IMR-90 (cell line): ENCODE results near the gene USPL1. TPM values are rescaled to one million over a fixed set of nuclear protein-coding genes. Genes with fewer than 3 reads are reported as not detected.

Source experiments
- ATAC-seq: fragments of 200-7000 bp; cut with Tn5 transposase; 2 replicates; pipeline ENCODE4 v1.9.1; 2020; ENCODE audit warnings: low read depth, mild to moderate bottlenecking, moderate library complexity
- BruUV-seq: library from RNA; stranded (reverse); fragments of 400-500 nt; replicated peaks from 2 replicates; lab custom pipeline; 2021; lab: Mats Ljungman, UMichigan
- CTCF ChIA-PET: fragments of 300-600 bp; formaldehyde crosslinking; extraction: SDS; loops from one replicate; lab custom pipeline; 2021; ENCODE audit warnings: antibody characterized with exemption; lab: Yijun Ruan, JAX
- POLR2A ChIA-PET: fragments of 300-600 bp; sonication (Branson Sonifier 250); formaldehyde crosslinking; loops from one replicate; lab custom pipeline; 2022; ENCODE audit warnings: antibody characterized with exemption; ENCODE audit not compliant: unreplicated experiment; lab: Charles Lee
- DNase-seq: peaks from one replicate; pipeline ENCODE4 v3.0.0; 2013
- H2AFZ ChIP-seq: replicated peaks from 2 replicates; pipeline ENCODE3; 2013; ENCODE audit warnings: low read length, mild to moderate bottlenecking; ENCODE audit not compliant: poor library complexity
- H2AK5ac ChIP-seq: 2 replicates; pipeline ENCODE4 v1.6.1; 2013; ENCODE audit warnings: low read depth, low read length, inconsistent platforms
- H2AK9ac ChIP-seq: replicated peaks from 2 replicates; pipeline ENCODE3; 2013; ENCODE audit warnings: mild to moderate bottlenecking, low read depth, low read length, moderate library complexity; ENCODE audit not compliant: poor library complexity
- H2BK120ac ChIP-seq: 2 replicates; pipeline ENCODE4 v1.6.1; 2013; ENCODE audit warnings: low read depth, low read length, inconsistent platforms
- H2BK15ac ChIP-seq: 3 replicates; pipeline ENCODE4 v1.6.1; 2013; ENCODE audit warnings: low read depth, low read length, inconsistent platforms
- H2BK20ac ChIP-seq: 2 replicates; pipeline ENCODE4 v1.6.1; 2013; ENCODE audit warnings: low read depth, mild to moderate bottlenecking, inconsistent platforms, low read length, moderate library complexity
- H2BK5ac ChIP-seq: 2 replicates; pipeline ENCODE4 v1.6.1; 2013; ENCODE audit warnings: mild to moderate bottlenecking, low read depth, low read length, inconsistent platforms; ENCODE audit not compliant: poor library complexity, severe bottlenecking
- H3K14ac ChIP-seq: replicated peaks from 2 replicates; pipeline ENCODE4 v1.6.1; 2013; ENCODE audit warnings: low read depth, low read length, inconsistent platforms
- H3K18ac ChIP-seq: 2 replicates; pipeline ENCODE4 v1.6.1; 2013; ENCODE audit warnings: low read depth, low read length, control low read depth
- H3K23ac ChIP-seq: 2 replicates; pipeline ENCODE4 v1.6.1; 2013; ENCODE audit warnings: low read depth, low read length, inconsistent platforms
- H3K27ac ChIP-seq: 2 replicates; pipeline ENCODE4 v1.5.1; 2013; ENCODE audit warnings: mild to moderate bottlenecking, control low read depth, low read length; ENCODE audit not compliant: insufficient read depth
- H3K27me3 ChIP-seq: 2 replicates; pipeline ENCODE4 v1.6.1; 2013; ENCODE audit warnings: low read length; ENCODE audit not compliant: control insufficient read depth, insufficient read depth
- H3K36me3 ChIP-seq: 2 replicates; pipeline ENCODE4 v1.6.1; 2013; ENCODE audit warnings: low read length, mixed read lengths; ENCODE audit not compliant: control insufficient read depth, insufficient read depth
- H3K4ac ChIP-seq: 2 replicates; pipeline ENCODE4 v1.6.1; 2013; ENCODE audit warnings: low read depth, low read length, inconsistent platforms
- H3K4me1 ChIP-seq: 2 replicates; pipeline ENCODE4 v1.6.1; 2013; ENCODE audit warnings: low read length, mixed read lengths; ENCODE audit not compliant: control insufficient read depth, insufficient read depth
- H3K4me2 ChIP-seq: 2 replicates; pipeline ENCODE4 v1.6.1; 2013; ENCODE audit warnings: low read depth, mild to moderate bottlenecking, control low read depth, low read length, moderate library complexity
- H3K4me3 ChIP-seq: 2 replicates; pipeline ENCODE4 v1.5.1; 2013; ENCODE audit warnings: low read depth, mild to moderate bottlenecking, control low read depth, low read length, moderate library complexity; ENCODE audit not compliant: insufficient read depth
- H3K56ac ChIP-seq: 2 replicates; pipeline ENCODE4 v1.6.1; 2013; ENCODE audit warnings: low read length, inconsistent platforms; ENCODE audit not compliant: insufficient read depth; ENCODE audit errors: extremely low read depth
- H3K79me1 ChIP-seq, 2 experiments: 2 replicates each; pipeline ENCODE4 v1.6.1; 2013; ENCODE audit warnings: low read length in 2 of 2, inconsistent platforms in 1 of 2, low read depth in 1 of 2
- H3K9ac ChIP-seq: 2 replicates; pipeline ENCODE4 v1.6.1; 2013; ENCODE audit warnings: low read depth, low read length, control low read depth
- H3K9me1 ChIP-seq: 2 replicates; pipeline ENCODE4 v1.6.1; 2013; ENCODE audit warnings: low read length, inconsistent platforms; ENCODE audit not compliant: insufficient read depth
- H3K9me3 ChIP-seq: 2 replicates; pipeline ENCODE4 v1.6.1; 2013; ENCODE audit warnings: low read length; ENCODE audit not compliant: control insufficient read depth, insufficient read depth
- H4K20me1 ChIP-seq: 2 replicates; pipeline ENCODE4 v1.6.1; 2013; ENCODE audit warnings: low read length, inconsistent platforms; ENCODE audit not compliant: insufficient read depth
- H4K5ac ChIP-seq: 2 replicates; pipeline ENCODE4 v1.6.1; 2013; ENCODE audit warnings: mild to moderate bottlenecking, low read depth, low read length, control low read depth
- H4K8ac ChIP-seq, 2 experiments: 2 replicates each; pipeline ENCODE4 v1.6.1; 2013; ENCODE audit warnings: low read depth in 2 of 2, low read length in 2 of 2, control low read depth in 1 of 2, inconsistent platforms in 1 of 2
- H4K91ac ChIP-seq: 2 replicates; pipeline ENCODE4 v1.6.1; 2013; ENCODE audit warnings: low read depth, low read length, inconsistent platforms; ENCODE audit not compliant: insufficient read depth
- BHLHE40 ChIP-seq: fragments of 150-350 bp; IDR thresholded peaks from 2 replicates; pipeline ENCODE4 v1.6.1; 2016; ENCODE audit warnings: mild to moderate bottlenecking, low read depth, low read length
- CEBPB ChIP-seq: IDR thresholded peaks from 2 replicates; pipeline ENCODE4 v1.6.1; 2012; ENCODE audit warnings: low read depth, low read length, improper control_type of control experiment
- CHD1 ChIP-seq: IDR thresholded peaks from 2 replicates; pipeline ENCODE4 v1.6.1; 2012; ENCODE audit warnings: low read depth, low read length, improper control_type of control experiment
- FOS ChIP-seq: fragments of 150-350 bp; IDR thresholded peaks from 2 replicates; pipeline ENCODE4 v1.6.1; 2016; ENCODE audit warnings: low read depth, low read length
- MAFK ChIP-seq: IDR thresholded peaks from 2 replicates; pipeline ENCODE4 v1.6.1; 2012; ENCODE audit warnings: low read depth, low read length, improper control_type of control experiment
- MAZ ChIP-seq: IDR thresholded peaks from 2 replicates; pipeline ENCODE4 v1.6.1; 2012; ENCODE audit warnings: low read depth, mild to moderate bottlenecking, low read length, improper control_type of control experiment, moderate library complexity, borderline replicate concordance
- MXI1 ChIP-seq: IDR thresholded peaks from 2 replicates; pipeline ENCODE4 v1.6.1; 2012; ENCODE audit warnings: low read depth, mild to moderate bottlenecking, low read length, moderate library complexity, borderline replicate concordance
- NFE2L2 ChIP-seq: fragments of 150-350 bp; IDR thresholded peaks from 2 replicates; pipeline ENCODE4 v1.6.1; 2016; ENCODE audit warnings: low read depth, mild to moderate bottlenecking, low read length
- POLR2A ChIP-seq: IDR thresholded peaks from 2 replicates; pipeline ENCODE4 v1.6.1; 2012; ENCODE audit warnings: mild to moderate bottlenecking, low read depth, low read length
- RAD21 ChIP-seq: IDR thresholded peaks from 2 replicates; pipeline ENCODE4 v1.6.1; 2012; ENCODE audit warnings: low read length, improper control_type of control experiment
- RCOR1 ChIP-seq: IDR thresholded peaks from 2 replicates; pipeline ENCODE4 v1.6.1; 2012; ENCODE audit warnings: mild to moderate bottlenecking, low read length, improper control_type of control experiment; ENCODE audit not compliant: insufficient replicate concordance
- RFX5 ChIP-seq: IDR thresholded peaks from 2 replicates; pipeline ENCODE4 v1.8.0; 2012; ENCODE audit warnings: low read depth, mild to moderate bottlenecking, low read length, moderate library complexity
- SMC3 ChIP-seq: fragments of 150-350 bp; IDR thresholded peaks from 2 replicates; pipeline ENCODE4 v1.6.1; 2016; ENCODE audit warnings: low read depth, mild to moderate bottlenecking, antibody characterized with exemption, low read length, moderate library complexity
- WGBS, 2 experiments: methylation state at CpG; one replicate each; pipeline versions ENCODE4 v1.1.5 to v1.1.7; 2013; ENCODE audit warnings: missing lambda C conversion rate in 2 of 2; ENCODE audit not compliant: insufficient read length in 1 of 2; ENCODE audit errors: extremely low coverage in 2 of 2; 5-methylcytosine and 5-hydroxymethylcytosine counted together
- dilution Hi-C: fragments of 300-500 bp; cut with HindIII; formaldehyde crosslinking; loops from one replicate; pipeline ENCODE4 v1.14.3; 2018; ENCODE audit warnings: low sequenced_read_pairs; ENCODE audit not compliant: unreplicated experiment
- in situ Hi-C: fragments of 300-500 bp; cut with MboI; formaldehyde crosslinking; loops from 3 replicates; pipeline ENCODE4 v1.14.3; 2019; ENCODE audit warnings: low sequenced_read_pairs, inconsistent platforms, mixed read lengths
- intact Hi-C: fragments of 100-400 bp; cut with micrococcal nuclease; formaldehyde crosslinking; loops from 2 replicates; pipeline ENCODE4 v1.10.0; 2022
- polyA plus RNA-seq, 3 experiments: library from polyadenylated mRNA; depleted of rRNA; stranded (reverse); fragments of >200 nt; gene quantifications; 2 replicates each; pipeline ENCODE4 v1.2.3, GENCODE V29; 2012; ENCODE audit warnings: low replicate concordance in 1 of 3
- total RNA-seq: library from RNA; depleted of rRNA; stranded (reverse); fragments of >200 nt; gene quantifications from 2 replicates; pipeline ENCODE4 v1.2.3, GENCODE V29; 2012
- TF ChIP-seq, protein P1 (sequence below): conservative IDR thresholded peaks from 2 replicates; pipeline ENCODE4 v1.5.1; 2012; ENCODE audit warnings: mild to moderate bottlenecking, low read depth, low read length, improper control_type of control experiment
- TF ChIP-seq, protein P2 (sequence below): fragments of 150-350 bp; IDR thresholded peaks from 2 replicates; pipeline ENCODE4 v1.6.1; 2017; ENCODE audit warnings: mild to moderate bottlenecking, antibody characterized with exemption, low read length, low read depth
- TF ChIP-seq, protein P3 (sequence below): fragments of 150-350 bp; IDR thresholded peaks from 2 replicates; pipeline ENCODE4 v1.6.1; 2016; ENCODE audit warnings: low read depth, mild to moderate bottlenecking, low read length, moderate library complexity, borderline replicate concordance

The USPL1 gene
- total and polyA plus RNA-seq, 2 of the 4 experiments (the other 2 are of a cell fraction) = 12.1 to 15.4 TPM

DNA sequence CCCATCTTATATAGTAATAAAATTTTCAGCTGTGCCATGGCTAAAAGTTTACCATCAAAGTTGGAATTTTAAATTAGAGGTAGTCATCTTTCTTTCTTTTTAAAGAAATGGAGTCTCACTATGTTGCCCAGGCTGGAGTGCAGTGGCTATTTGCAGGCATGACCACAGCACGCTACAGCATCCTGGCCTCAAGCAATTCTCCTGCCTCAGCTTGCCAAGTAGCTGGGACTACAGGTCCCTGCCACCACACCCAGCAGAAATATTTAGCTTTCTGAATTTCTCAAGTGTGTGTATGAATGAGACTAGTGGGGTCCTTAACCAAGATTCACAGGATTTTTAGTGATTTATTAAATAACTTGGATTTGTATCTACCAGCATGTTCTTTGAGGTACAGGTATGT is 30.5 kb upstream of the USPL1 start:
- no peak for DNase-seq
- no peak overlapping the region for H3K4me3 ChIP-seq
- H2BK15ac ChIP-seq = no peak overlapping the region; the same call in 2 of the 3 replicates
- H3K4me2 ChIP-seq = no peak overlapping the region
- in situ Hi-C loops (no loop called here), intact Hi-C loops (no loop called here), dilution Hi-C loops (no loop called here)
- POLR2A ChIA-PET = no interaction called here
- H4K5ac ChIP-seq = no peak overlapping the region
- BruUV-seq = no TSS peak
- no peak overlapping the region for H3K18ac ChIP-seq
- no peak overlapping the region for H3K56ac ChIP-seq
- H2BK120ac ChIP-seq = no peak overlapping the region
- H2AK9ac ChIP-seq = no peak overlapping the region
- H3K14ac ChIP-seq = no peak overlapping the region
- CTCF ChIA-PET = interaction anchor here (0.6 kb wide), 1 partner anchor 51 kb away, joined by 5 read pairs; no protein-coding TSS in a partner anchor
- no peak overlapping the region for H3K4ac ChIP-seq
- H4K8ac ChIP-seq = no peak overlapping the region
- no peaks in the 10 kb centered on the region for H4K20me1 ChIP-seq
- no peak for ATAC-seq
- peaks cover 3% of the 10 kb centered on the region; the same call in 1 of the 2 replicates for H3K9me1 ChIP-seq
- no peak for TF ChIP-seq MXI1
- TF ChIP-seq NFE2L2 = no peak
- no peak for TF ChIP-seq POLR2A
- TF ChIP-seq, protein P1, sequence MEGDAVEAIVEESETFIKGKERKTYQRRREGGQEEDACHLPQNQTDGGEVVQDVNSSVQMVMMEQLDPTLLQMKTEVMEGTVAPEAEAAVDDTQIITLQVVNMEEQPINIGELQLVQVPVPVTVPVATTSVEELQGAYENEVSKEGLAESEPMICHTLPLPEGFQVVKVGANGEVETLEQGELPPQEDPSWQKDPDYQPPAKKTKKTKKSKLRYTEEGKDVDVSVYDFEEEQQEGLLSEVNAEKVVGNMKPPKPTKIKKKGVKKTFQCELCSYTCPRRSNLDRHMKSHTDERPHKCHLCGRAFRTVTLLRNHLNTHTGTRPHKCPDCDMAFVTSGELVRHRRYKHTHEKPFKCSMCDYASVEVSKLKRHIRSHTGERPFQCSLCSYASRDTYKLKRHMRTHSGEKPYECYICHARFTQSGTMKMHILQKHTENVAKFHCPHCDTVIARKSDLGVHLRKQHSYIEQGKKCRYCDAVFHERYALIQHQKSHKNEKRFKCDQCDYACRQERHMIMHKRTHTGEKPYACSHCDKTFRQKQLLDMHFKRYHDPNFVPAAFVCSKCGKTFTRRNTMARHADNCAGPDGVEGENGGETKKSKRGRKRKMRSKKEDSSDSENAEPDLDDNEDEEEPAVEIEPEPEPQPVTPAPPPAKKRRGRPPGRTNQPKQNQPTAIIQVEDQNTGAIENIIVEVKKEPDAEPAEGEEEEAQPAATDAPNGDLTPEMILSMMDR = no peak
- TF ChIP-seq RFX5 = no peak
- no peak for TF ChIP-seq SMC3
- TF ChIP-seq CHD1 = no peak
- TF ChIP-seq MAFK = no peak
- TF ChIP-seq, protein P2, sequence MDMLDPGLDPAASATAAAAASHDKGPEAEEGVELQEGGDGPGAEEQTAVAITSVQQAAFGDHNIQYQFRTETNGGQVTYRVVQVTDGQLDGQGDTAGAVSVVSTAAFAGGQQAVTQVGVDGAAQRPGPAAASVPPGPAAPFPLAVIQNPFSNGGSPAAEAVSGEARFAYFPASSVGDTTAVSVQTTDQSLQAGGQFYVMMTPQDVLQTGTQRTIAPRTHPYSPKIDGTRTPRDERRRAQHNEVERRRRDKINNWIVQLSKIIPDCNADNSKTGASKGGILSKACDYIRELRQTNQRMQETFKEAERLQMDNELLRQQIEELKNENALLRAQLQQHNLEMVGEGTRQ = no peak
- no peak for TF ChIP-seq MAZ
- TF ChIP-seq, protein P3, sequence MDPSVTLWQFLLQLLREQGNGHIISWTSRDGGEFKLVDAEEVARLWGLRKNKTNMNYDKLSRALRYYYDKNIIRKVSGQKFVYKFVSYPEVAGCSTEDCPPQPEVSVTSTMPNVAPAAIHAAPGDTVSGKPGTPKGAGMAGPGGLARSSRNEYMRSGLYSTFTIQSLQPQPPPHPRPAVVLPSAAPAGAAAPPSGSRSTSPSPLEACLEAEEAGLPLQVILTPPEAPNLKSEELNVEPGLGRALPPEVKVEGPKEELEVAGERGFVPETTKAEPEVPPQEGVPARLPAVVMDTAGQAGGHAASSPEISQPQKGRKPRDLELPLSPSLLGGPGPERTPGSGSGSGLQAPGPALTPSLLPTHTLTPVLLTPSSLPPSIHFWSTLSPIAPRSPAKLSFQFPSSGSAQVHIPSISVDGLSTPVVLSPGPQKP = no peak
- no peak for TF ChIP-seq BHLHE40
- TF ChIP-seq RAD21 = no peak
- TF ChIP-seq CEBPB = no peak
- TF ChIP-seq FOS = no peak
- no peak for TF ChIP-seq RCOR1
- no peak overlapping the region for H4K91ac ChIP-seq
- no peak overlapping the region for H3K27ac ChIP-seq
- H2BK20ac ChIP-seq = no peak overlapping the region
- H3K23ac ChIP-seq = no peak overlapping the region
- no peaks in the 10 kb centered on the region for H3K9me3 ChIP-seq
- H3K36me3 ChIP-seq = no peaks in the 10 kb centered on the region
- no peaks in the 10 kb centered on the region; a peak in 1 of 4 replicates for H3K79me1 ChIP-seq
- WGBS, 2 experiments = no CpG with 5 or more reads among the region's 1 CpG
- no peak overlapping the region for H3K9ac ChIP-seq
- no peak overlapping the region for H2BK5ac ChIP-seq
- H2AFZ ChIP-seq = no peak overlapping the region
- no peaks in the 10 kb centered on the region for H3K4me1 ChIP-seq
- no peaks in the 10 kb centered on the region for H3K27me3 ChIP-seq
- H2AK5ac ChIP-seq = no peak overlapping the region
